ENCODE results near the gene TOPAZ1.

DNA sequence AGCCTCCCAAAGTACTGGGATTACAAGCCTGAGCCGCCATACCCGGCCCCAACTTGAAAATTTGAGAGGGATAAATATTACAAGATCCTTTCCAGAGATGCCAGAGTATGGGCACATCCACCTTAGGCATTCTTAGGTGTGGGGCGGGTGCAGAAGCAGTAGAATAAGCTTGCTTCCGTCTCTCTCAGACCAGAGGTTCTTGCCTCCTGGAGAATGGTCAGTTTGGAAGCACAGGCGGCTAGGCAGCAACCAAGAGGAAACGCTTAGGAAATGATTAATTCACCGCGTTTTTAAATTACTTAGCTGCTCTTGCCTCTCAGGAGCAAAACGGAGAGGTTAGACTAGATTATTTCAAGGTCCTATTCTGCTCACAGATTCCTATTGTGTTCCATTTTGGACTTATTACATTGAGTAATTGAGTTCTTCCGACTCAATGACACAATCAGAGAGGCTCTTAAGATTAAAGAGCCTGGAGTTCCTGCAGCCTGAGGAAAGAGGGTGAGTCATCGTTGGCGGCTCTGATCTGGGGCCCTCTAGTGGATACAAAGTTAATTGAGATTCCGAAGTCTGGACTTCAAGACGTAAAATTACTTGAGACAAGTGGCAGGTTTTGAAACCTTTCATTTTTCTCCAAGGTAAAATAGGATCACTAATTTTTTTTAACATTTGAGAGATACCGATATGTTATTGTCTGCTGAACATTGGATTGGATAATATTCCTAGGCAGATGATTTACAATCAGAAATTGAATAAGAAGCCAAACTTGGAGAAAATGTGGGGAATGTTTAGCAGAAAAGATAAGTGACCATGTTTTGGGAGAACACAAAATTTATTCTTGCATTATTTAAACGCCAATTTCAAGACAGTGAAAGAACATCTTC lies 5.8 kb upstream of the TOPAZ1 start:
- TF ChIP-seq POLR2AphosphoS5 (IDR thresholded peaks at IDR 0.05) (no peak), EZH2 (IDR thresholded peaks at IDR 0.05; ENCODE audit: borderline replicate concordance, insufficient read depth, low read length, poor library complexity, severe bottlenecking) (no peak), MXI1 (conservative IDR thresholded peaks at IDR 0.05; ENCODE audit: poor library complexity, severe bottlenecking) (no peak)
- TF ChIP-seq, protein P1, sequence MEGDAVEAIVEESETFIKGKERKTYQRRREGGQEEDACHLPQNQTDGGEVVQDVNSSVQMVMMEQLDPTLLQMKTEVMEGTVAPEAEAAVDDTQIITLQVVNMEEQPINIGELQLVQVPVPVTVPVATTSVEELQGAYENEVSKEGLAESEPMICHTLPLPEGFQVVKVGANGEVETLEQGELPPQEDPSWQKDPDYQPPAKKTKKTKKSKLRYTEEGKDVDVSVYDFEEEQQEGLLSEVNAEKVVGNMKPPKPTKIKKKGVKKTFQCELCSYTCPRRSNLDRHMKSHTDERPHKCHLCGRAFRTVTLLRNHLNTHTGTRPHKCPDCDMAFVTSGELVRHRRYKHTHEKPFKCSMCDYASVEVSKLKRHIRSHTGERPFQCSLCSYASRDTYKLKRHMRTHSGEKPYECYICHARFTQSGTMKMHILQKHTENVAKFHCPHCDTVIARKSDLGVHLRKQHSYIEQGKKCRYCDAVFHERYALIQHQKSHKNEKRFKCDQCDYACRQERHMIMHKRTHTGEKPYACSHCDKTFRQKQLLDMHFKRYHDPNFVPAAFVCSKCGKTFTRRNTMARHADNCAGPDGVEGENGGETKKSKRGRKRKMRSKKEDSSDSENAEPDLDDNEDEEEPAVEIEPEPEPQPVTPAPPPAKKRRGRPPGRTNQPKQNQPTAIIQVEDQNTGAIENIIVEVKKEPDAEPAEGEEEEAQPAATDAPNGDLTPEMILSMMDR (IDR thresholded peaks at IDR 0.05; ENCODE audit: poor library complexity, severe bottlenecking), result peak; percentile 74
- TF ChIP-seq, protein P2, sequence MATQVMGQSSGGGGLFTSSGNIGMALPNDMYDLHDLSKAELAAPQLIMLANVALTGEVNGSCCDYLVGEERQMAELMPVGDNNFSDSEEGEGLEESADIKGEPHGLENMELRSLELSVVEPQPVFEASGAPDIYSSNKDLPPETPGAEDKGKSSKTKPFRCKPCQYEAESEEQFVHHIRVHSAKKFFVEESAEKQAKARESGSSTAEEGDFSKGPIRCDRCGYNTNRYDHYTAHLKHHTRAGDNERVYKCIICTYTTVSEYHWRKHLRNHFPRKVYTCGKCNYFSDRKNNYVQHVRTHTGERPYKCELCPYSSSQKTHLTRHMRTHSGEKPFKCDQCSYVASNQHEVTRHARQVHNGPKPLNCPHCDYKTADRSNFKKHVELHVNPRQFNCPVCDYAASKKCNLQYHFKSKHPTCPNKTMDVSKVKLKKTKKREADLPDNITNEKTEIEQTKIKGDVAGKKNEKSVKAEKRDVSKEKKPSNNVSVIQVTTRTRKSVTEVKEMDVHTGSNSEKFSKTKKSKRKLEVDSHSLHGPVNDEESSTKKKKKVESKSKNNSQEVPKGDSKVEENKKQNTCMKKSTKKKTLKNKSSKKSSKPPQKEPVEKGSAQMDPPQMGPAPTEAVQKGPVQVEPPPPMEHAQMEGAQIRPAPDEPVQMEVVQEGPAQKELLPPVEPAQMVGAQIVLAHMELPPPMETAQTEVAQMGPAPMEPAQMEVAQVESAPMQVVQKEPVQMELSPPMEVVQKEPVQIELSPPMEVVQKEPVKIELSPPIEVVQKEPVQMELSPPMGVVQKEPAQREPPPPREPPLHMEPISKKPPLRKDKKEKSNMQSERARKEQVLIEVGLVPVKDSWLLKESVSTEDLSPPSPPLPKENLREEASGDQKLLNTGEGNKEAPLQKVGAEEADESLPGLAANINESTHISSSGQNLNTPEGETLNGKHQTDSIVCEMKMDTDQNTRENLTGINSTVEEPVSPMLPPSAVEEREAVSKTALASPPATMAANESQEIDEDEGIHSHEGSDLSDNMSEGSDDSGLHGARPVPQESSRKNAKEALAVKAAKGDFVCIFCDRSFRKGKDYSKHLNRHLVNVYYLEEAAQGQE (IDR thresholded peaks at IDR 0.05; ENCODE audit: borderline replicate concordance), result no peak
